Heart left ventricle (tissue), 16 donors: ENCODE measurements around the gene C11orf97. TPM values are rescaled to one million over a fixed set of nuclear protein-coding genes. Genes with fewer than 3 reads are reported as not detected.

Experiments used
- ATAC-seq, 4 donors: fragments of 200-7000 bp; cut with Tn5 transposase; one replicate each; pipeline ENCODE4 v1.9.1; 2020 to 2022; ENCODE audit warnings: moderate library complexity in 4 of 4, mild to moderate bottlenecking in 3 of 4, moderate number of reproducible peaks in 1 of 4
- DNase-seq, 5 donors: peaks; one replicate each; pipeline ENCODE4 v3.0.0-alpha.2; 2020
- H3K27ac ChIP-seq, 12 donors: fragments of 200-600 bp; sonication (generic) in 4 of 12; one replicate each; pipeline versions ENCODE4 v1.5.0 to v1.8.0; 2016 to 2022; ENCODE audit warnings: mild to moderate bottlenecking in 2 of 12
- H3K27me3 ChIP-seq, 9 donors: fragments of 200-600 bp; sonication (generic) in 2 of 9; one replicate each; pipeline versions ENCODE4 v1.5.1 to v1.8.0; 2016 to 2022; ENCODE audit warnings: mild to moderate bottlenecking in 3 of 9
- H3K36me3 ChIP-seq, 9 donors: fragments of 200-600 bp; sonication (generic) in 2 of 9; one replicate each; pipeline versions ENCODE4 v1.5.0 to v1.8.0; 2018 to 2022; ENCODE audit warnings: mild to moderate bottlenecking in 2 of 9
- H3K4me1 ChIP-seq, 12 donors: fragments of 200-600 bp; sonication (generic) in 4 of 12; one replicate each; pipeline versions ENCODE4 v1.5.0 to v1.8.0; 2016 to 2022; ENCODE audit warnings: mild to moderate bottlenecking in 3 of 12
- H3K4me3 ChIP-seq, 12 donors: fragments of 200-600 bp; sonication (generic) in 4 of 12; one replicate each; pipeline versions ENCODE4 v1.5.0 to v1.8.0; 2017 to 2022; ENCODE audit warnings: mild to moderate bottlenecking in 9 of 12, moderate library complexity in 4 of 12
- H3K9me3 ChIP-seq, 12 donors: fragments of 200-600 bp; sonication (generic) in 4 of 12; one replicate each; pipeline versions ENCODE4 v1.5.0 to v1.8.0; 2016 to 2022; ENCODE audit warnings: mild to moderate bottlenecking in 1 of 12
- POLR2A ChIP-seq, 2 donors: fragments of 450-650 bp; IDR thresholded peaks; one replicate each; pipeline ENCODE4 v1.6.1; 2017; ENCODE audit warnings: antibody characterized with exemption in 2 of 2, mild to moderate bottlenecking in 2 of 2, moderate library complexity in 2 of 2
- WGBS, 4 donors: extraction: QIAGEN DNeasy Blood & Tissue Kit in 2 of 4; methylation state at CpG; one replicate each; pipeline versions ENCODE4 v1.1.5 to v1.1.7; 2013 to 2018; 5-methylcytosine and 5-hydroxymethylcytosine counted together
- intact Hi-C, 10 donors: fragments of 100-400 bp; cut with DNase I; formaldehyde crosslinking; loops; one replicate each; pipeline versions ENCODE4 v1.11.1 to v1.14.2; 2022
- polyA plus RNA-seq, 2 donors: library from polyadenylated mRNA; stranded (reverse); fragments of 200-250 nt; gene quantifications; one replicate each; pipeline ENCODE4 v1.2.3, GENCODE V29; 2013
- total RNA-seq, 9 donors: library from RNA; depleted of rRNA in 2 of 9; stranded (reverse); fragments of >200 nt in 2 of 9; fragmentation: NEBNext Ultra II Directional in 3 of 9; extraction: Animal tissue kit (Norgen Biotek cat#: 25700) in 3 of 9; gene quantifications; one replicate each; pipeline versions ENCODE4 v1.1.0 to v1.2.4, GENCODE V29; 2016 to 2023
- TF ChIP-seq, protein P1 (sequence below), 12 donors: fragments of 200-600 bp; sonication (generic) in 4 of 12; IDR thresholded peaks; one replicate each; pipeline versions ENCODE4 v1.5.0 to v1.8.0; 2018 to 2022; ENCODE audit warnings: antibody characterized with exemption in 12 of 12, mild to moderate bottlenecking in 5 of 12
- donor health status: ischemic (EF 13 %, LVEDD 7.1; RV severe dilation, severe dysfunction).
- donor health status: healthy with polysubstance abuse.
- donor health status: DM: no; HTN: yes; CAD: no.
- donor health status: DM: no; HTN: no; CAD: no.
- donor health status: ischemic (EF 25% LVEDD 6.9; RV normal size, moderate dysfunction).
- donor health status: ischemic (EF 25% LVEDD 5.7; RV mildly dilated, moderate dysfunction).
- donor health status: healthy.
- donor health status: DM: yes; HTN: yes; CAD: no.
- donor health status: ischemic (EF 35%, LVEDD 5.7; RV mildly dilated, moderate dysfunction).
- donor health status: nonischemic (EF 11% LVEDD 7.7; RV severe dilation, severe dysfunction).
- donor health status: DM: yes; HTN: yes; CAD: no.
- donor health status: PGD.
- donor health status: ischemic (EF 29% LVEDD 5.4; RV normal size, mild dysfunction).
- donor health status: nonischemic (EF 23%, LVEDD 6.1; RV moderate dilation, normal function).

The C11orf97 gene
- total and polyA plus RNA-seq, 11 donors = not detected

DNA sequence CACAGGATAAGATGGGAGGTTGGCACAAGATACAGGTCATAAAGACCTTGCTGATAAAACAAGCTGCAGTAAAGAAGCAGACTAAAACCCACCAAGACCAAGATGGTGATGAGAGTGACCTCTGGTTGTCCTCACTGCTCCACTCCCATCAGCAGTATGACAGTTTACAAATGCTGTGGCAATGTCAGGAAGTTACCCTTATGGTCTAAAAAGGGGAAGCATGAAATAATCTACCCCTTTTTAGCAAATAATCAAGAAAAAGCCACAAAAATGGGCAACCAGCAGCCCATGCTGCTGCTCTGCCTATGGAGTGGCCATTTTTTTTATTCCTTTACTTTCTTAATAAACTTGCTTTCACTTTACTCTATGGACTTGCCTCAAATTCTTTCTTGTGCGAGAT lies 46.2 kb downstream of the C11orf97 start:
- no peak for TF ChIP-seq POLR2A (IDR thresholded peaks at IDR 0.05)
- TF ChIP-seq, protein P1, sequence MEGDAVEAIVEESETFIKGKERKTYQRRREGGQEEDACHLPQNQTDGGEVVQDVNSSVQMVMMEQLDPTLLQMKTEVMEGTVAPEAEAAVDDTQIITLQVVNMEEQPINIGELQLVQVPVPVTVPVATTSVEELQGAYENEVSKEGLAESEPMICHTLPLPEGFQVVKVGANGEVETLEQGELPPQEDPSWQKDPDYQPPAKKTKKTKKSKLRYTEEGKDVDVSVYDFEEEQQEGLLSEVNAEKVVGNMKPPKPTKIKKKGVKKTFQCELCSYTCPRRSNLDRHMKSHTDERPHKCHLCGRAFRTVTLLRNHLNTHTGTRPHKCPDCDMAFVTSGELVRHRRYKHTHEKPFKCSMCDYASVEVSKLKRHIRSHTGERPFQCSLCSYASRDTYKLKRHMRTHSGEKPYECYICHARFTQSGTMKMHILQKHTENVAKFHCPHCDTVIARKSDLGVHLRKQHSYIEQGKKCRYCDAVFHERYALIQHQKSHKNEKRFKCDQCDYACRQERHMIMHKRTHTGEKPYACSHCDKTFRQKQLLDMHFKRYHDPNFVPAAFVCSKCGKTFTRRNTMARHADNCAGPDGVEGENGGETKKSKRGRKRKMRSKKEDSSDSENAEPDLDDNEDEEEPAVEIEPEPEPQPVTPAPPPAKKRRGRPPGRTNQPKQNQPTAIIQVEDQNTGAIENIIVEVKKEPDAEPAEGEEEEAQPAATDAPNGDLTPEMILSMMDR (IDR thresholded peaks at IDR 0.05) = no peak
- H3K4me1 ChIP-seq = peaks cover 0 to 44% (median 3%) of the 10 kb centered on the region in 12 donors
- intact Hi-C loops = loop anchor here in 1 of 10 donors (5.0 kb wide), 1 partner anchor 36 kb away; no protein-coding TSS in a partner anchor

DNA sequence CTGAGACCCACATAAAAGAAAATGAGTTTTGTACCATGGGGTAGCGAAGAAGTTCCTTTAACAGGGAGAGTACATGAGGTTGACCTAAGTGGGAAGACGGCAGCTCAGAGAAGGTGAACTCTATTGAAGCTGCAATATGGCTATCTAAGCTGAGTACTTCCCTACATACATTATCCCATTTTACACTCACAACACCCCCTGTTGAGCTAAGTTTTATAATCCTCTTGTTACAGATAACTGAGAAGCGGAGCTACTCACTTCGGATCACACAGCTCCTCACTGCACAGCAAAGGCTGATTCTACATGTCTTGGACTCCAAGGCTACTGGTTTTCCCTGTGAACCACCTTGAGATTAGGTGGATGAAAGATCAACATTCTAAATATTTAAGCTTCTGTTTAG lies 46.7 kb downstream of the C11orf97 start:
- no peak for DNase-seq
- no peak for ATAC-seq
- Histone ChIP-seq H3K27ac (peak overlapping the region in 1 of 12 donors; percentile 64), H3K4me1 (peaks cover 0 to 49% (median 5%) of the 10 kb centered on the region in 12 donors), H3K9me3 (no peaks in the 10 kb centered on the region), H3K36me3 (no peaks in the 10 kb centered on the region), H3K4me3 (no peak overlapping the region), H3K27me3 (no peaks in the 10 kb centered on the region)
- WGBS, 4 donors = 96 to 99% (median 98%) methylated on average over 4 of the region's 4 CpGs
- intact Hi-C loops = loop anchor here in 1 of 10 donors (5.0 kb wide), 1 partner anchor 37 kb away; no protein-coding TSS in a partner anchor
- no peak for TF ChIP-seq POLR2A (IDR thresholded peaks at IDR 0.05)
- TF ChIP-seq, protein P1 (IDR thresholded peaks at IDR 0.05) = no peak

More for the DNA sequence above, 46.2 kb downstream of the C11orf97 start:
- 93 to 100% (median 96%) methylated on average over 1 of the region's 1 CpG for WGBS, 4 donors
- Histone ChIP-seq H3K36me3 (no peaks in the 10 kb centered on the region), H3K9me3 (no peaks in the 10 kb centered on the region), H3K27me3 (no peaks in the 10 kb centered on the region), H3K4me3 (no peak overlapping the region), H3K27ac (peak overlapping the region in 1 of 12 donors; percentile 64)
- DNase-seq (no peak), ATAC-seq (no peak)

DNA sequence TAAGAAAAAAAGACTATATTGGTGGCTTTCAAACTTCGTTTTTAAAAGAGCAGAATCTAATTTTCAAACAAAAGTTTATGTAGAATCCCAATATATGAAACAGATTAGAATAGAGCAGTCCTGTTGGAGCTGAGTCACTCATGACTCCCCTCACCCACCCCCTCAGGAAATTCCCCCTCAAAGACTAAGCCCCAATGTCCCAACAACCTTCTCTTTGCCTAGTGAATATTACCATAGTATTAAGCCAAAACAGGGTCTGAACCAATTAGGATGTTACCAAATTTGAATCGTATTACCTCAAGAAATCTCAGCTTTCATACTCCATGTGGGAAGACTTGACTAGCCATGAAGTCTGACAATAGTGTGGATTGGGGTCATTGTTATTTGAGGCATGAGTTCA lies 47.1 kb downstream of the C11orf97 start:
- DNase-seq (no peak), ATAC-seq (no peak)
- no peak overlapping the region for H3K27ac ChIP-seq
- no peaks in the 10 kb centered on the region for H3K27me3 ChIP-seq
- TF ChIP-seq, protein P1 (IDR thresholded peaks at IDR 0.05) = no peak
- TF ChIP-seq POLR2A (IDR thresholded peaks at IDR 0.05) = no peak
- peaks cover 0 to 51% (median 6%) of the 10 kb centered on the region in 12 donors for H3K4me1 ChIP-seq
- intact Hi-C loops = loop anchor here in 1 of 10 donors (5.0 kb wide), 1 partner anchor 37 kb away; no protein-coding TSS in a partner anchor
- no peaks in the 10 kb centered on the region for H3K9me3 ChIP-seq
- H3K4me3 ChIP-seq = no peak overlapping the region
- 93 to 97% (median 95%) methylated on average over 2 of the region's 2 CpGs for WGBS, 4 donors
- no peaks in the 10 kb centered on the region for H3K36me3 ChIP-seq

DNA sequence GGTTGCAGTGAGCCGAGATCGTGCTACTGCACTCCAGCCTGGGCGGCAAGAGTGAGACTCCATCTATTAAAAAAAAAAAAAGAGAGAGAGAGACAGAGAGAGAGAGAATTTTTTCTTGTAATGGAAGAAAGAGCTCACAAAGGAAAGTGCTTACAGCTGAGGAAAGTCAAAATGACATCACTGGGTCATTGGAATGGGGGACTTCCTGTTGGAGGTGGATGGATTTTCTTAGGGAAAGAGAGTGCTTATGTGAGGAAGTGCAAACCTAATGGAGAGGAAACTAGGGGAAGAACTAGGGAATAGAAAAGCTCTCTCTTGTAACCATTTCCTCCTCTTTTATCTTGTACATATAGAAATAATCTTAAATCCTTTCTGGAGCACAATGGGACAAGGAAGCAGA lies 48.6 kb downstream of the C11orf97 start:
- Histone ChIP-seq H3K27ac (no peak overlapping the region), H3K9me3 (no peaks in the 10 kb centered on the region), H3K4me3 (no peak overlapping the region), H3K36me3 (no peaks in the 10 kb centered on the region), H3K4me1 (peaks cover 0 to 51% (median 6%) of the 10 kb centered on the region in 12 donors), H3K27me3 (no peaks in the 10 kb centered on the region)
- DNase-seq (no peak), ATAC-seq (no peak)
- 85 to 94% (median 87%) methylated on average over 3 of the region's 3 CpGs for WGBS, 4 donors
- intact Hi-C loops = loop anchor here in 4 of 10 donors (2.0 to 5.0 kb wide), 2 partner anchors 39 to 40 kb away; no protein-coding TSS in a partner anchor
- no peak for TF ChIP-seq POLR2A (IDR thresholded peaks at IDR 0.05)
- TF ChIP-seq, protein P1 (IDR thresholded peaks at IDR 0.05) = no peak
